GM19240 (cell line): ENCODE data around the gene KBTBD7.
"Not testable (repeated sequence)": the region's sequence is repeated elsewhere in the genome, so short reads cannot be mapped to it uniquely, and the experiment has no call there.

Experiments used
- DNase-seq: peaks from one replicate; pipeline ENCODE4 v3.0.0; 2011; ENCODE audit warnings: low spot score; ENCODE audit not compliant: insufficient read length

KBTBD7 gene

DNA sequence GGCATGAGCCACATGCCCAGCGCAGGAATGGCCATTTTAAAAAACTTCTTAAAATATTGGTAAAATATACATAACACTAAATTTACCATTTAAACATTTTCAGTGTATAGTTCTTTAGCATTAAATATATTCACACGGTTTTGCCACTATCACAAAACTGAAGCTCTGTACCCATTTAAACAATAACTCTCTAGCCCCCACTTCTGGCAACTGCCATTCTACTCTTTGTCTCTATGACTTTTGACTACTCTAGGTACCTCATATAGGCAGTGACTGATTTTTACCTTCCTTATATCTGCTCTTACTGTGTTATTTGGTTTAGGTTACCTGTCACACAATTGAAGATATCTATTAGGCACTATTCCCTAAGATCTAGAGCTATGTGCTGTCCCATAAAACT lies 2.3 kb upstream of the KBTBD7 start:
- DNase-seq: no peak

DNA sequence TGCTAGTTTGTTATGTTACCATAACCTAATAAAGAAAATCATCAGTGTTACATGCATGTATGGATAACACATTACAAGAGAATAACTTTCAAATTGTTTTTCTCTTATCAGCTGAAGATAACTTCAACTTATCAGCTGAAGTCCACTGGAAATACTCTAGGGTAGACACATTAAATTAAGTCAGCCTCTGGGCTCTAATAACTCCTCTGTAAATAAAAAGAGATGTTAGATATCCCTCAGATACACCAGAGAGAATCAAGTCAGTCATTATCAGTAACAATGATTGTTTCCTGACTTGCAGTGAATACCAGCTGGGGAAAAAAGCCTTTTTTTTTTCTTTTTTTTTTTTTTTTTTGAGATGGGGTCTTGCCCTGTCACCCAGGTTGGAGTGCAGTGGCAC lies 1.6 kb upstream of the KBTBD7 start:
- no peak for DNase-seq

DNA sequence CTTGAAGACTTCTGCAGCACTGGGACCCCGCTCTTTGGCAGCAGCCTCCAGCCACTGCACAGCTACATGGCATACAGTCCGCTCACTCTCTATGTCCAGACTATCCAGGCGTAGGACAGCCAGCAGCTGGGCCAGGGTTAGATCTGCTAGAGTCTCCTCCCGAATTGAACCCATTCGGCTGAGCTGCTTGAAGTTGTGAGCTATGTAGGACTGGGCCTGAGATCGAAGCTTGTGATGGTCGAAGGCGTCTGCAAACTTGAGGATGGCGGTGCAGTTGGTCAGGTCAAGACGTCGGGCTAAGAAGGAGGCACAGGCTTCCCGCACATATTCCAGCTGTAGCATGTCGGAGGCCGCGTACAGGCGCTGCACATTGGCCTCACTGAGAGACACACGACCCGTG lies 900 bp downstream of the KBTBD7 start:
- DNase-seq: no peak

DNA sequence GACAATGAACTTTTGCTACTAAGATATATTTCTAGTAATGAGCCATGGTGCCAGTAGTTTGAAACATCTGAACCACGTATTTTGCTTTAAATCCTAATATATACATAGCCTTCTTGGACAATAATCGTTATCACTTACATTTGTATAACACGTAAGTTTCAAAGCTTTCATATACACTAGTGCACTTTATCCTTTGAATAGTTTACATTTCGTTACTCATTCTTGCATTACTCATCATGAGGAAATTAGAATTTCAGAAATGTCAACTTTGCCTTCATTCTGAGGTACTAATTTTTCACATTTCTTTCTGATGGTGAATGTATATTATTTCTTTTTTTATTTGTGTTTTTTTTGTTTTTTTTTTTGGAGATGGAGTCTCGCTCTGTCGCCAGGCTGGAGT lies 5.8 kb downstream of the KBTBD7 start:
- no peak for DNase-seq

DNA sequence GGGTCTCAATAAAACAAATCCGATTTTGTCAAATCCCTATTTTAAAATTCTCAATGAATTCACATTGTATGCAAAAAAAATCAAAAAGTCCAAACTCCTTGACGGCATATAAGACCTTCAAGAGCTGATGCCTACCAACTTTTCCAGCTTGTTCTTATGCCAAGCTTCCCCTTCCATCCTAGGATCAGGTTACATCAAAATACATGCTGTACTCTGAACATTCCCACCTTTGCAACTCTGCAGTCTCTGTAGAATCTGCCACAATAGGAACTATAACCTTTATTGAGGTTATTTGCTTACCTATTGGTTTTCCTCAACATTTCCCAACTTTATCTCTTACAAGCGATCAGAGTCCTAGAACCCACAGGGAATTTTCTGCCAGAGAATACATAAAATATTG lies 7.9 kb downstream of the KBTBD7 start:
- no peak for DNase-seq

DNA sequence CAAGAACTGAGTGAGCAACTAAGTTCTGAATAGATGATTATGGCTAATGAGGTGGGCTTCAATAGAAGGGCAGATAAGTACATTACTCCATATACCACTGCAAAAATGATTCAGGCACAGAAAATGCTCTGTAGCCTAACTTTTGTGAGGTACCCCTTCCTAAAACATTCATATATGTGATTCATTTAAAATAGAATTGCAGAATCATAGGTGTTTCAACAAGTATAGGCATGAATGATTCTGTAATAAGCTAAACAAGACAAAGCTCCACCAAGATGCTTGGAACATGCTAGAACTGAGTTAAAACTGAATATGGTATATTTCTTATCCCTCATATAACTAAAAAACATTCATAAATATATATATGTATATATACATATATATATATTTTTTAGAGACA lies 12.1 kb downstream of the KBTBD7 start:
- DNase-seq: no peak

DNA sequence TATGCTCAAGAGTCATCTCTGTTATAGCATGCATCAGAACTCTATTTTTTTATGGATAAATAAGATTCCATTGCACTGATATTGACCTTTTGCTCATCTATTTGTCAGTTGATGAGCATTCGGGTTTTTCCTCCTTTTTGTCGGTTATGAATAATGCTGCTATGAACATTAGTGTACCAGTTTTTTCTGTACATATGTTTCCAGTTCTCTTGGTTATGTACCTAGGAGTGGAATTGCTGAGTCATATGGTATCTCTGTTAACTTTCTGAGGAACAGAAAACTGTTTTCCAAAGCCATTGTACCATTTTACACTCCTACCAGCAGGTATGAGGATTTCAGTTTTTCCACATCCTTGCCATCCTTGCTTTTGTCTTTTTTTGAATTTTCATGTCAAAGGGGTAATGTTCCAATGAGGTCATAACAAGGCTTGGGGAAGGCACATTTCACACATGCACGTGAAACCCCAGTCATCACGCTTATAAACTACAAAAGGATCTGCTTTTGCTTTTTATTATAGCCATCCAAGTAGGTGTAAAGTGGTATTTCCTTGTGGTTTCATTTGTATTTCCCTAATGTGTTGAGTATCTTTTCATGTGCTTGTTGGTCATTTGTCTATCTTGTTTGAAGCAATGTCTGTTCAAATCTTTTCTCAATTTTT lies 14.6 kb downstream of the KBTBD7 start:
- no peak for DNase-seq

DNA sequence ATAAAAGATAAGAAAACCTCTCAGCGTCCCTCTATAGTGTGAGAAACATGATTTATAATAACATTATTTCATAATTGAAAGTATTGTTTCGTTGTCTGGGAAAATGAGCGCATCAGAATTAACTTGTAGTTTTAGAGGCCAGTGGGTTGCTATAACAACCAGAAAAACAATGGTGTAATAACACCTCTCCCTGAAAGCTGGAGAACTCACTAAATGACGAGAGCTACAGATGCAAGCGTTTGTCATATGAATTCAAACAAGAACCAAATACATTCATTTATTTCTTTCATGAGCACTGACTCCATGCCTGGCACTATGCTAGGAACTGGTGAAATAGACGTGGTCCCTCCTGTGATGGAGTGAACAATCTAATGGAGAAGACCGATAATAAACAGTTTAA lies 16.3 kb downstream of the KBTBD7 start:
- no peak for DNase-seq

DNA sequence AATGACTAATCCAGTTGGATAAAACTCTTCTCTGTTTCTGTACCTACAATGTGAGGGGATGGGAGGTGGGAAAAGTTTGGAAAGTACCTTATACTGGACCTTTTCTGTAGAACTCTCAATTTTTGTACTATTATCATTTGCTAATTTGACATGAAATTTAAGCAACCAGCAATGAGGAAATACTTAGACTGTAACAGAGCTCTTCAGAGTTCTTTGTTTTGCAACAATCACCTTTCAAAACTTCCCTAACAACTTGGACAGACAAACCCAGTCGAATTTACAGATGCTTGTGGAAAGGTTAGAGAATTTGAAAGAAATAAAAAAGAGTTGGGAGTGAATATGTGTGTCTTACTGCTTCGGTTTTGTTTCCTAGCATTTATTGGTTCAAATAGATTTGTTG lies 16.8 kb downstream of the KBTBD7 start:
- DNase-seq: no peak

DNA sequence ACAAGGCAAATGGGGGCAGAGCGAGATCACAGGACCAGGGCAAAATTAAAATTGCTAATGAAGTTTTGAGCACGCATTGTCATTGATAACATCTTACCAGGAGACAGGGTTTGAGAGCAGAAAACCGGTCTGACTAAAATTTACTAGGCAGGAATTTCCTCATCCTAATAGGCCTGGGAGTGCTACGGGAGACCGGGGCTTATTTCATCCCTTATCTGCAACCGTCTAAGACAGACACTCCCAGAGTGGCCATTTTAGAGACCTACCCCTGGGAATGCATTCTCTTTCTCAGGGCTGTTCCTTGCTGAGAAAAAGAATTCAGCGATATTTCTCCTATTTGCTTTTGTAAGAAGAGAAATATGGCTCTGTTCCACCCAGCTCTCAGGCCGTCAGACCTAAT lies 18.8 kb downstream of the KBTBD7 start:
- DNase-seq: not testable (repeated sequence)

DNA sequence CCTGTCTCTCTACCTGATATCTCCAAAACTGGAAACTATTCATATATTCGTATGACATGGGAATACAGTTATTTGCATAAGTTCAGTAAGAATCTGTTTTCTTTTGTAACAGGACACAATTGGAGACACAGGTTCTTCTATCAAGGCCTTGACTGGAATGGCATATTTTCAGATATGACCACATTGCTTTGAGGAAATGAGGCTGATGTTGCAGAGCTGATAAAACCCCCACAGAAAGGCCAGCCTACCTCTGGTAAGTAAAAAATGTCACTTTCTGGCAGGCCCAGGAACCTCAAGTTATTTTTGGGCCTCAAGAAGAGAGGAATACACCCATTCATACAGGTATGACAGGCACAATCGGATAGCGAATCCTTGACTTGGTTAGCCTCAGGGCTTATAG lies 32.2 kb downstream of the KBTBD7 start:
- DNase-seq: no peak

DNA sequence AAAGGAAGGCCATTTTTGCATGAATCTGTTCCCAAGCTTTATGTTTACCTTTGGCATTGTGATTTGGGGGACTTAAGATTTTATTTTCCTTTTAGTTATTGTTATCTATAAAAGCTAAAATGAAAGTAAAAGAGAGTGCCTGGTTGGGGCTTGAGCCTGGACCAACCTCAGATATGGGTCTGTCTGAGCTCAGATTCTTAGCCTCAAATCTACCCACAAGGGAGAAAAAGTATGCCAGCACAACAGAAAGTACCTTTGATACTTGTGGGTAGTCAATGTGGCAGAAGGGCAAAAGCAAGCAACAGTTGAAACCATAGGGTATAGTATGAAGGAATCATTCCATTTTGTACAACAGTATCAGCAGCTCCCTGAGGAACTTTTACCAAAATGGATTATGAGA lies 35.2 kb downstream of the KBTBD7 start:
- DNase-seq: no peak

DNA sequence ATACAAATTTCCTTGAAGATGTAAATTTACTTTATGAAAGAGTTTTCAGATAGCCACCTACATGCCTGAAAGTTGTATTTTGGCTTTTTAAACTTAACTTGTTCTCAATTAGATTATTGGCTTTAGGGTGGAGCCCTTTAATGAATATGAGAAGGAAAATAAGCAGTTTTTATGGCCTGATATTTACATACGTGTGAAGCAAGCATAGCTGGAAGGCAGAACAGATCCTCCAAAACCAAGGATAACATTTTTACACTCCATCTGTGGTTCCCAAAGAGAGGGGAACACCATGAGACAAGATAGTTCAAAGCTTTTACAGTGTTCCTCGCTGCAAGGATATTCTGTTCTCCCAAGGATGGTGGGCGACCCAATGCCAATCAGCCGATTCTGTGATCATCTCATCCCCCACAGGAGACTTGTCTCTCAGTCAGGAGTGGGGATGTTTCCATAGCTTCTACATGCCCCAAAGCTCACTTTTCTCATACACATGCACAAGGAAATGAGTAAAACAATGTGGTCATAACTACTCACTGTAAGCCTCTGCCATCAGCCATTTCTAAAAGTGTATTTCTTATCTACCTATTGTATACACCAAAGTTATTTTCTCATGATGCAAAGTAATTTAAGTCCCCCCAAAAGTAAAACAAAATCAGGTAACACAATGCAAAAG lies 37.2 kb downstream of the KBTBD7 start:
- DNase-seq: no peak

DNA sequence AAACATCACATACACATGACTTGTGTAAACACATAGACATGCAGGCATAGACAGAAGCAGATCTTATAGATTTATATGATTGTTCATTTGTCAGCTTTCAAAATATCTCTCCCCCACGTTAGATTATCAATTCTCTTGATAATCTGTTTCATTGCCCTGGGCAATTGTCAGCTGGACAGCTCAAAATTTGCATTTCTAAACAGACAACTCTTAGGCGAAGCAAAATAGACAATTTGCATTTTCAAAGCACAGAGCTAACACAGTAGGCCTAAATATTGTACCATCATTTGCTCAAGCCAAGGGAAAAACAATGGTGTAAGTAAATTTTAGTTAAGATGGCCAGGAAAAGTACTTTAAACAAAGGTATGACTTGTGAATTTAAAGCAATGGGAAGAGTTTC lies 37.7 kb downstream of the KBTBD7 start:
- no peak for DNase-seq

DNA sequence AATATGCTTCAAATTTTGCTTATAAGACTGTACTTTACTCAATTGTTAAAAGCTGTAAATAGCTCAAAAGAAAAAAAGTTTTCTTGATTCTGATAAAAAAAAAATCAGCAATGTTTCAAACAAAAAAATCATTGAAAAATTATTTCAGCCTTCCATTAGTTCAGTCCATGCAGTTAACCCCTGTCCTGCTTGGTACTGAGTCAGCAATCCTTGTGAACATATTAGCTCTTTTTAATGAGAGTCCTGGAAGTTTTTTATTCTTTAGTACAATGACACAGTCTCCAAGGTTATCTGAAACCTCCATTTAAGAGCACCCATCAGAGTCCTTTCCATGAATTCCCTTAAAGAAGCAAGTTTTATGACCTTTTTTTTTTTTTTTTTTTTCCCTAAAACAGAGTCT lies 40.3 kb downstream of the KBTBD7 start:
- no peak for DNase-seq

DNA sequence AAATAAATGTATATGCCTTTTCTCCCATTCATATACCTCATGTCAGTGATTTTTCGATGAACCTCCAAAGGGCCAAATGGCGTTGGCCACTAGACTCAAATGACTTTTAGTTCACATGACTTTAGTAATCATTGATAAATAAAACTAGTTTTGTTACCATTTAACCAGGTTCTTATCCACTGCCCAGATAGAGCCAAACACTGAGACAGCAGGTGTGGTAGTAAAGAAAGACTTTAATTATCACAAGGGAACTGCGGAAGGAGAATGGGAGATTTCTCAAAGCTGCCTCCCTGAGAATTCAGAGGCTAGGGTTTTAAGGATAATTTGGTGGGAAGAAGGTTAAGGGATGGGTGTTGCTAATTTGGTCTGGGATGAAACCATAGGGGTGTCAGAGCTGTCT lies 42.4 kb downstream of the KBTBD7 start:
- no peak for DNase-seq

DNA sequence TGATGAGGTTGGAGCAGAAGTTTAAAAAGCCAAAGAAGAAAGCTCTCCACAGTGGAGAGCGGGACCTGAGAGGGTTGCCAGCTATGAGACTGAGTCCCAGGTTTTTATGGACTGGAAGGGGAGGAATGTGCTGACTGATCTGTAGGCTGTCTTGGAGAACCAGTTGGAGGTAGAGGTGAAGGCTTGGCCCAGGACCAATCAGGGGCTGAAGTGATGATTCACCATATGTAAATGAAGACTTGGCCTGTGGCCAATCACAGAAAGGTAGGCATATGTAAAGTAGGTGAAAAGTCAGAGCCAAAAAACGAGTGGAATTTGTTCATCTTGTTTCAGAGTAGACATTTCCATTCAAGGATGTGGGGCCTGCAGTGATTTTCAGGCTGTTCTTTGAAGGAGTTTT lies 44.3 kb downstream of the KBTBD7 start:
- DNase-seq: no peak

DNA sequence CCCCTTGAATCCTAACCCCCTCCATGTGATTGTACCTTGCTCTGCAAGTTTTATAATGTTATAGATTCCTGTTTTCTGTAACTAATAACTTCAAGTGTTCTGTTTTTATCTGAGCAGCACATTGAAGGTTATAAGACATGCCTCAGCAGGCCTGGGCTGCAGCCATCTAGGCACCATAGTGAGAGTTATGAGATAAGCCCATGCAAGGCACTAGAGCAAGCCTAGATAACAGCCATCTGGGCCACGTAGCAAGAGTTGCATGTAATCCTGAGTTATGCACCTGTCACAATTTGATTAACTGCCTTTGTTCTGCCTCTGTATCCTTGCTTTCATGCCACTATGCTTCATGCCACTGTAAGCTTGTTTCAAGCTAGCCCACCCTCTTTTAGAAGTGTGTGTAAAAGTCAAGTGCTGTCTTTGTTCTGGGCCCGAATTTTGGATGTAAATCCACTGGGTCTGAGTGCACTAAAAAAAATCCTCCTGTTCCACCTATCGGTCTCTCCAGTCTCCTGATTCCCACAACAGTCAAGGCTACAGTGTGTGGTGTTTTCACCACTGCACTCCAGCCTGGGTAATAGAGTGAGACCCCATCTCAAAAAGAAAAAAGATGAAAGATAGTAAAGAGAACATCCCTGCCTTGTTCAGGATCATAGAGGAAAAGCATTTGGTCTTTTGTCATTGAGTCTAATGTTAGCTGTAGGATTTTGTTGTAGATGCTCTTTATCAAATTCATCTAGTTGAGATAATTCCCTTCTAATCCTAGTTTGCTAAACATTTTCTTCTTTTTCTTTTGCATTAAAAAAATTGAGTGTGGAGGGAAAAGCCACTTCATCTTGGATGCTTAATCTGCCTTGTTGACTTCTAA lies 45.7 kb downstream of the KBTBD7 start:
- DNase-seq: no peak

DNA sequence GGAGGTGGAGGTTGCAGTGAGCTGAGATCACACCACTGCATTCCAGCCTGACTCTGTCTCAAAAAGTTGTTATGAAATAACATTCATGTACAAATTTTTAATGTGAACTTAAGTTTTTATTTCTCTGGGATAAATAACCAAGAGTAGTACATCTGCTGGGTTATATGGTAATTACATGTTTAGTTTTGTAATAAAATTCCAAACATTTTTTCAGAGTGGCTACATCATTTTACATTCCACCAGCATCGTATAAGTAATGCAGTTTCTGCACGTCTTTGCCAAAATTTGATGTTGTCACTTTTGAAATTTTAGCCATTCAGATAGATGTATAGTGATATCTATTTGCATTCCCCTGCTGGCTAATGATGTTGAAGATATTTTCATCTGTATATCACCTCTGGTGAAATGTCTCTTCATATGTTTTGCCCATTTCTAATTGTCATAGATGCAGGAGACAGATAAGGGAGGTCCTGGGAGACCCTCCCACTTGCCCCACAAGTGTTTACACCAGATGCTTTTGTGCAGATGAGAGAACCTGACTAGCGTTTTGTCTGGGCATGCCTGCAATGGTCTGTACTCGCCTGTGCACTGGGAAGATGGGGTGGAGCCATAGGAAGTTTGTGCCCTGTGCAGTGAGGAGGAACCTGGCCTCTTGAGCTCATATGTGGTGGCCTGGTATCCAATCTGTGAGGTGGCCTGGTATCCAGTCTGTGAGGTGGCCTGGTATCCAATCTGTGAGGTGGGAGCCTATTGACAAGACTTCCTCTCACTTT lies 49.0 kb downstream of the KBTBD7 start:
- DNase-seq: no peak

DNA sequence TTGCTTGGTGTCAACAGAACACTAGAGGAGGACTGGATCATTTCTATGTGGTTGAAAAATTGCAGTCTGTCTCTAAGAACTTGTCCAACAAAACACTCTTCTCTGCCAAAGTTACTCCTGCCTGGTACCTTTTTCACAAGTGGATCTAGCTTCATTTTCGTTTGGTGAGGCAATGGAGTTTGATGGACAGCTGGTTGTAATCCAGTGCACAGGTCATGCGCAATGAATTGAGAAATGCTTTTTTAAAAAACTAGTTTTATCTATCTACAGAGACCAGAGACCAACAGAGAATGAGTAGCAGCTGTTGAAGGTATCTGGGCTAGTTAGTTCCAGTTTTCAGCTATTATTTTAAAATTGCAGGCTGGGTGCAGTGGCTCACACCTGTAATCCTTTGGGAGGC lies 49.8 kb downstream of the KBTBD7 start:
- DNase-seq: no peak
